ENCODE data around the gene PTPN5.

DNA sequence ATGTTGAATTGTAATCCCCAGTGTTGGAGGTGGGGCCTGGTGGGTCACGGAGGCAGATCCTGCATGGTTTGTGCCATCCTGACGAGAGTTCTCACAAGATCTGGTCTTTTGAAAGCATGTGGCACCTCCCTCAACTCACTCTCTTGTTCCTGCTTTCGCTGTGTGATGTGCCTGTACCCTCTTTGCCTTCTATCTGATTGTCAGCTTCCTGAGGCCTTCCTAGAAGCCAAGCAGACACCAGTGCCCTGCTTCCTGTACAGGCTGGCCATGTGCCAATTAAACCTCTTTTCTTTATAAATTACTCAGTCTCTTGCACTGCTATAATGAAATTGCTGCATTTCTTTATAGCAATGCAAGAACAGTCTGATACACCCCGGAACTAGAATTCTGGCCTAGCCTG lies 13.1 kb downstream of the PTPN5 start:
- no peak for TF ChIP-seq ZNF384 (IDR thresholded peaks at IDR 0.05)
- TF ChIP-seq FOXA1 (IDR thresholded peaks at IDR 0.05), result no peak
- no peak for TF ChIP-seq SP1 (IDR thresholded peaks at IDR 0.05)

All from HEK293T (cell line).